Measurements from ENCODE around the gene SPIB.
"Not testable (repeated sequence)": the region's sequence is repeated elsewhere in the genome, so short reads cannot be mapped to it uniquely, and the experiment has no call there.

Gene SPIB

GRCh38 chr19:50468818-50469217 is 50.1 kb downstream of the SPIB start:
- no peaks in the 10 kb centered on the region for H3K79me2 ChIP-seq (ENCODE audit: low read length)
- H3K4me3 ChIP-seq (ENCODE audit: low read length), result no peak overlapping the region
- H3K36me3 ChIP-seq (replicated peaks; ENCODE audit: low read depth, low read length), result no peaks in the 10 kb centered on the region
- H3K27me3 ChIP-seq (ENCODE audit: low read depth, low read length), result no peaks in the 10 kb centered on the region
- no peaks in the 10 kb centered on the region for H4K20me1 ChIP-seq (ENCODE audit: insufficient read depth, low read length)
- no peak overlapping the region for H3K9ac ChIP-seq (ENCODE audit: low read length)
- H3K4me2 ChIP-seq (ENCODE audit: low read length), result no peak overlapping the region
- no peaks in the 10 kb centered on the region for H3K4me1 ChIP-seq (ENCODE audit: low read length)
- H3K9me3 ChIP-seq (ENCODE audit: insufficient read depth, low read length), result no peaks in the 10 kb centered on the region
- TF ChIP-seq CTCF (IDR thresholded peaks at IDR 0.05; ENCODE audit: low read depth, low read length) (no peak), EZH2phosphoT487 (IDR thresholded peaks at IDR 0.05; ENCODE audit: low read depth) (no peak)
- H2AFZ ChIP-seq (ENCODE audit: low read depth, low read length), result no peak overlapping the region
- H3K27ac ChIP-seq (ENCODE audit: low read length), result no peak overlapping the region

- not testable (repeated sequence) for H2AFZ ChIP-seq (ENCODE audit: low read depth, low read length); H3K27me3 ChIP-seq (ENCODE audit: low read depth, low read length); H3K36me3 ChIP-seq (replicated peaks; ENCODE audit: low read depth, low read length); H3K4me2 ChIP-seq (ENCODE audit: low read length); H3K27ac ChIP-seq (ENCODE audit: low read length); H3K9ac ChIP-seq (ENCODE audit: low read length); H3K9me3 ChIP-seq (ENCODE audit: insufficient read depth, low read length); H3K4me3 ChIP-seq (ENCODE audit: low read length)
- Histone ChIP-seq H3K4me1 (ENCODE audit: low read length) (peaks cover 16% of the 10 kb centered on the region), H3K79me2 (ENCODE audit: low read length) (peaks cover 20% of the 10 kb centered on the region), H4K20me1 (ENCODE audit: insufficient read depth, low read length) (peaks cover 12% of the 10 kb centered on the region)
Measured at GRCh38 chr19:50473336-50473735, 54.6 kb downstream of the SPIB start.

GRCh38 chr19:50475101-50475568 is 56.4 kb downstream of the SPIB start:
- Histone ChIP-seq H4K20me1 (ENCODE audit: insufficient read depth, low read length) (peaks cover 15% of the 10 kb centered on the region), H3K9ac (ENCODE audit: low read length) (no peak overlapping the region), H2AFZ (ENCODE audit: low read depth, low read length) (no peak overlapping the region), H3K79me2 (ENCODE audit: low read length) (peaks cover 38% of the 10 kb centered on the region), H3K36me3 (replicated peaks; ENCODE audit: low read depth, low read length) (peaks cover 19% of the 10 kb centered on the region), H3K4me2 (ENCODE audit: low read length) (no peak overlapping the region), H3K4me1 (ENCODE audit: low read length) (peaks cover 18% of the 10 kb centered on the region), H3K27ac (ENCODE audit: low read length) (no peak overlapping the region), H3K27me3 (ENCODE audit: low read depth, low read length) (no peaks in the 10 kb centered on the region), H3K9me3 (ENCODE audit: insufficient read depth, low read length) (no peaks in the 10 kb centered on the region), H3K4me3 (ENCODE audit: low read length) (no peak overlapping the region)
- TF ChIP-seq CTCF (IDR thresholded peaks at IDR 0.05; ENCODE audit: low read depth, low read length), result no peak
- TF ChIP-seq EZH2phosphoT487 (IDR thresholded peaks at IDR 0.05; ENCODE audit: low read depth), result no peak

GRCh38 chr19:50475736-50476223 is 57.0 kb downstream of the SPIB start:
- H3K27me3 ChIP-seq (ENCODE audit: low read depth, low read length), result no peaks in the 10 kb centered on the region
- TF ChIP-seq EZH2phosphoT487 (IDR thresholded peaks at IDR 0.05; ENCODE audit: low read depth) (no peak), CTCF (IDR thresholded peaks at IDR 0.05; ENCODE audit: low read depth, low read length) (no peak)
- no peaks in the 10 kb centered on the region for H3K9me3 ChIP-seq (ENCODE audit: insufficient read depth, low read length)
- H3K9ac ChIP-seq (ENCODE audit: low read length), result no peak overlapping the region
- peaks cover 38% of the 10 kb centered on the region for H3K79me2 ChIP-seq (ENCODE audit: low read length)
- H3K36me3 ChIP-seq (replicated peaks; ENCODE audit: low read depth, low read length), result peaks cover 23% of the 10 kb centered on the region
- peaks cover 15% of the 10 kb centered on the region for H4K20me1 ChIP-seq (ENCODE audit: insufficient read depth, low read length)
- no peak overlapping the region for H3K27ac ChIP-seq (ENCODE audit: low read length)
- peak overlapping the region; percentile 38 for H3K4me2 ChIP-seq (ENCODE audit: low read length)
- H3K4me3 ChIP-seq (ENCODE audit: low read length), result peak overlapping the region; percentile 89
- peaks cover 18% of the 10 kb centered on the region for H3K4me1 ChIP-seq (ENCODE audit: low read length)
- H2AFZ ChIP-seq (ENCODE audit: low read depth, low read length), result peak overlapping the region; percentile 67

All from OCI-LY3 (cell line).